Left lung (tissue), 10 donors: ENCODE results near the gene TRPM3. TPM values are rescaled to one million over a fixed set of nuclear protein-coding genes. Genes with fewer than 3 reads are reported as not detected.

Experiments
- ATAC-seq: fragments of 200-7000 bp; cut with Tn5 transposase; one replicate; pipeline ENCODE4 v1.9.1; 2020; ENCODE audit warnings: moderate library complexity
- DNase-seq, 4 donors: peaks; one replicate each; pipeline ENCODE4 v3.0.0-alpha.2; 2013 to 2020
- H3K27ac ChIP-seq, 2 donors: fragments of 200-600 bp; sonication (generic) in 1 of 2; one replicate each; pipeline versions ENCODE4 v1.5.0 to v1.8.0; 2020 to 2021
- H3K27me3 ChIP-seq, 2 donors: fragments of 200-600 bp; sonication (generic) in 1 of 2; one replicate each; pipeline versions ENCODE4 v1.5.0 to v1.8.0; 2020 to 2021
- H3K36me3 ChIP-seq, 2 donors: fragments of 200-600 bp; sonication (generic) in 1 of 2; one replicate each; pipeline versions ENCODE4 v1.5.0 to v1.8.0; 2020 to 2021
- H3K4me1 ChIP-seq, 2 donors: fragments of 200-600 bp; one replicate each; pipeline ENCODE4 v1.8.0; 2021
- H3K4me3 ChIP-seq, 2 donors: fragments of 200-600 bp; sonication (generic) in 1 of 2; one replicate each; pipeline versions ENCODE4 v1.5.0 to v1.8.0; 2020 to 2021; ENCODE audit warnings: mild to moderate bottlenecking in 1 of 2
- H3K9me3 ChIP-seq, 2 donors: fragments of 200-600 bp; sonication (generic) in 1 of 2; one replicate each; pipeline versions ENCODE4 v1.5.0 to v1.8.0; 2020 to 2021
- CTCF ChIP-seq, 2 donors: fragments of 200-600 bp; sonication (generic) in 1 of 2; IDR thresholded peaks; one replicate each; pipeline versions ENCODE4 v1.5.0 to v1.8.0; 2021; ENCODE audit warnings: antibody characterized with exemption in 2 of 2
- intact Hi-C, 2 donors: fragments of 100-400 bp; cut with DNase I; formaldehyde crosslinking; loops; one replicate each; pipeline versions ENCODE4 v1.11.2 to v1.14.2; 2022
- polyA plus RNA-seq, 6 donors: library from polyadenylated mRNA; unstranded; fragments of 120-200 nt; gene quantifications; one replicate each; pipeline ENCODE4 v1.2.1, GENCODE V29; 2013; ENCODE audit not compliant: insufficient read length in 6 of 6
- total RNA-seq, 2 donors: library from RNA; stranded (reverse); fragmentation: NEBNext Ultra II Directional; extraction: Animal tissue kit (Norgen Biotek cat#: 25700); gene quantifications; one replicate each; pipeline ENCODE4 v1.2.1, GENCODE V29; 2021
- donor health status: DM: no; HTN: yes; CAD: no.
- donor health status: DM: no; HTN: no; CAD: no.

The TRPM3 gene
- total and polyA plus RNA-seq, 8 donors: 0.17 to 2.1 (median 1.2) TPM

- peak overlapping the region; percentile 33 to 40 for H3K27ac ChIP-seq
Observed at GRCh38 chr9:70553707-70554673, 567.4 kb downstream of the TRPM3 start.

GRCh38 chr9:70552561-70552960, 568.9 kb downstream of the TRPM3 start:
- no peak for DNase-seq

More at GRCh38 chr9:70553707-70554673, 567.4 kb downstream of the TRPM3 start:
- DNase-seq: peak in 3 of 4 donors; percentile 52 to 84 (median 59)
- H3K9me3 ChIP-seq: no peaks in the 10 kb centered on the region
- H3K36me3 ChIP-seq: no peaks in the 10 kb centered on the region
- peaks cover 14 to 41% of the 10 kb centered on the region in 2 donors for H3K4me1 ChIP-seq
- H3K27me3 ChIP-seq: no peaks in the 10 kb centered on the region
- no peak overlapping the region for H3K4me3 ChIP-seq
- no peak for TF ChIP-seq CTCF (IDR thresholded peaks at IDR 0.05)
- ATAC-seq: peak; percentile 91
- intact Hi-C loops: no loop called here

GRCh38 chr9:70551801-70552200, 569.6 kb downstream of the TRPM3 start:
- Histone ChIP-seq H3K9me3 (no peaks in the 10 kb centered on the region), H3K4me3 (no peak overlapping the region), H3K4me1 (peaks cover 14 to 41% of the 10 kb centered on the region in 2 donors), H3K27ac (no peak overlapping the region), H3K36me3 (no peaks in the 10 kb centered on the region), H3K27me3 (no peaks in the 10 kb centered on the region)
- no peak for TF ChIP-seq CTCF (IDR thresholded peaks at IDR 0.05)
- DNase-seq (no peak), ATAC-seq (no peak)
- intact Hi-C loops: no loop called here

More at GRCh38 chr9:70552561-70552960, 568.9 kb downstream of the TRPM3 start:
- no peaks in the 10 kb centered on the region for H3K9me3 ChIP-seq
- H3K27ac ChIP-seq: no peak overlapping the region
- intact Hi-C loops: no loop called here
- no peaks in the 10 kb centered on the region for H3K27me3 ChIP-seq
- no peaks in the 10 kb centered on the region for H3K36me3 ChIP-seq
- H3K4me3 ChIP-seq: no peak overlapping the region
- ATAC-seq: no peak
- no peak for TF ChIP-seq CTCF (IDR thresholded peaks at IDR 0.05)
- peaks cover 14 to 41% of the 10 kb centered on the region in 2 donors for H3K4me1 ChIP-seq

- no peak for DNase-seq
- intact Hi-C loops: no loop called here
- H3K4me3 ChIP-seq: no peak overlapping the region
- ATAC-seq: no peak
- peaks cover 14 to 41% of the 10 kb centered on the region in 2 donors for H3K4me1 ChIP-seq
- H3K27ac ChIP-seq: no peak overlapping the region
- TF ChIP-seq CTCF (IDR thresholded peaks at IDR 0.05): no peak
- H3K36me3 ChIP-seq: no peaks in the 10 kb centered on the region
- no peaks in the 10 kb centered on the region for H3K9me3 ChIP-seq
- no peaks in the 10 kb centered on the region for H3K27me3 ChIP-seq
Observed at GRCh38 chr9:70551396-70551795, 570.0 kb downstream of the TRPM3 start.

- Histone ChIP-seq H3K4me3 (no peak overlapping the region), H3K27me3 (no peaks in the 10 kb centered on the region), H3K9me3 (no peaks in the 10 kb centered on the region)
Observed at GRCh38 chr9:70549926-70550325, 571.5 kb downstream of the TRPM3 start.

More at GRCh38 chr9:70549926-70550325, 571.5 kb downstream of the TRPM3 start:
- intact Hi-C loops: no loop called here
- no peaks in the 10 kb centered on the region for H3K36me3 ChIP-seq
- ATAC-seq (no peak), DNase-seq (no peak)
- H3K4me1 ChIP-seq: peaks cover 14 to 37% of the 10 kb centered on the region in 2 donors
- H3K27ac ChIP-seq: no peak overlapping the region
- TF ChIP-seq CTCF (IDR thresholded peaks at IDR 0.05): no peak
